Hematopoietic multipotent progenitor cell (in vitro differentiated cells): Measurements from ENCODE around the gene WASF2. TPM values are rescaled to one million over a fixed set of nuclear protein-coding genes. Genes with fewer than 3 reads are reported as not detected.

Experiments
- DNase-seq, 3 donors: peaks; one replicate each; pipeline ENCODE4 v3.0.0-alpha.2; 2011 to 2015; ENCODE audit warnings: low read depth in 2 of 3, low spot score in 2 of 3
- total RNA-seq: library from RNA; depleted of rRNA; stranded (reverse); fragments of >200 nt; gene quantifications from one replicate; pipeline ENCODE4 v1.2.3, GENCODE V29; 2012

Gene WASF2
- total RNA-seq, 1 donor, result 43.9 TPM

DNA sequence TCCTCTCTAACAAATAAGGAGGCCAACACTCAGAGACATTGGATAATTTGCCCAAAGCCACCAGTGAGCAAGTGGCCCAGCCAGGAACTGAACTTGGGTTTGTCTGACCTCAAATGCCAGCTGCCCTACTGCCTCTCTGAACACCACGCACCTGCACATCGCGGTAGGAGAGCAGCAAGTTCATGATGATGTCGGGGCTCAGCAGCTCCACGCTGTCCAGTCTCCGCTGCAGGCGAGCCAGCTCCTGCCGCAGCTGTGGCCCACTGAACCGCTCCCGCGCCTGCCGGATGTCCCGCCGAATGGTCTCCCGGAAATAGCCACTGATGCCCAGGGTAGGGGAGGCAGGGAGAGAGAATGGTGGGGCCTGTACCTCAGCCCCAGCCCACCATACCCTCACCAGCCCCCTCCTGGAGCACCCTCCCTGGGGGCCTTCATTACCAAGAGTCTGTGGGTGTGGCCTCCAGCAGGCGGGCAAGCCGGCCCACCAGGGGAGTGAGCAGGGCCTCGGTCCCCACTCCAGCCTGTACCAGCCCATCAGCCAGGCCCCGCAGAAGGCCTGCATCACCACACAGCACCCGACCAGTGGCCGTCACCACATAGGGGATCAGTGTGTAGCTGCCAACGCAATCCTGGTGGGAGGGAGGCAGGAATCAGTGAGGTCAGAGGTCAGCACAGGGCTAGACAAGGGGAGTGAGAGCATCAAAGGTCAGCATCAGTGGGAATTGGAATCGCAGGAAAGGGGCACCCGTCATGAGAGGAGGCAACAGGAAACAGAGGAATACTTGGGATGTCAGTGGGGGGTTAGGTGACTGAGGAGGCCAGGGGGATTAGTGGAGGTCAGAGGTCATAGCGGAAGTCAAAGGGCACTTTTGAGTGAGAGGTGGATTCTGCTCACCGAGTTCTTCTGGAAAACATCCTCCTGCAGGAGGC lies 125.9 kb downstream of the WASF2 start:
- DNase-seq, result no peak

GRCh38 chr1:27361553-27361952 lies 128.4 kb downstream of the WASF2 start:
- no peak for DNase-seq

DNA sequence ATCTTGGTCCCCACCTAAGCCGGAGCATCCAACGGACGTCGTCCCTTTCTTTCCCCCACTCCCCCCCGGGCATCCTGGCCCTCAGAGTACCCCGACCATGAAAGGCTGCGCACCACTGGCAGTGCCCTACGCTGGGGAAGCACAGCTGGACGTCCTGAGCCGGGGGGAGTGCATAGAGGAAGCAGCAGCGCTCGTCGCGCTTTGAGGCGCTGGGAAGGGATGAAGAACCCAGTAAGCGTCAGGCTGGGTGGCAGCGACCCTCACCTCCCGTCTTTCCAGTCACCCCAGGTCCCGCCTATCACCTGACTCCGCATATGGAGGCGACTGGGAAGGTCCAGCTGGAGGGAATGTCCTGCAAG lies 128.9 kb downstream of the WASF2 start:
- no peak for DNase-seq

- peak in 2 of 3 donors; percentile 26 to 48 for DNase-seq
These were observed 129.6 kb downstream of the WASF2 start for GRCh38 chr1:27360159-27361043.

DNA sequence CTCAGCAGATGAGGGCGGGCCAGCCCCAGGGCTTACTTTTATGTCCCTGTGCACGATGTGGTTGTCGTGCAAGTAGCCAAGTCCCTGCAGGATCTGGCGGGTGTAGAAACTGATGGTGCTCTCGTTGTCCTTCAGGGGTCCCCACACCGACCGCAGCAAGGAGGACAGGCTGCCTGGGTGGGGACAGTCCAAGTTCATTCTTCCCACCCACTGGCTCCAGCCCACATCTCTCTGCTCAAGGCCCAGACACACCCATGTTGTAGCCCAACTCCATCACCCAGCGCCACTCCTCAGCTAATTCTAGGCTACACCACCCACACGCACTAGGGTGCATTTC lies 130.2 kb downstream of the WASF2 start:
- DNase-seq, result no peak

GRCh38 chr1:27358928-27359313 lies 131.0 kb downstream of the WASF2 start:
- DNase-seq, result no peak

DNA sequence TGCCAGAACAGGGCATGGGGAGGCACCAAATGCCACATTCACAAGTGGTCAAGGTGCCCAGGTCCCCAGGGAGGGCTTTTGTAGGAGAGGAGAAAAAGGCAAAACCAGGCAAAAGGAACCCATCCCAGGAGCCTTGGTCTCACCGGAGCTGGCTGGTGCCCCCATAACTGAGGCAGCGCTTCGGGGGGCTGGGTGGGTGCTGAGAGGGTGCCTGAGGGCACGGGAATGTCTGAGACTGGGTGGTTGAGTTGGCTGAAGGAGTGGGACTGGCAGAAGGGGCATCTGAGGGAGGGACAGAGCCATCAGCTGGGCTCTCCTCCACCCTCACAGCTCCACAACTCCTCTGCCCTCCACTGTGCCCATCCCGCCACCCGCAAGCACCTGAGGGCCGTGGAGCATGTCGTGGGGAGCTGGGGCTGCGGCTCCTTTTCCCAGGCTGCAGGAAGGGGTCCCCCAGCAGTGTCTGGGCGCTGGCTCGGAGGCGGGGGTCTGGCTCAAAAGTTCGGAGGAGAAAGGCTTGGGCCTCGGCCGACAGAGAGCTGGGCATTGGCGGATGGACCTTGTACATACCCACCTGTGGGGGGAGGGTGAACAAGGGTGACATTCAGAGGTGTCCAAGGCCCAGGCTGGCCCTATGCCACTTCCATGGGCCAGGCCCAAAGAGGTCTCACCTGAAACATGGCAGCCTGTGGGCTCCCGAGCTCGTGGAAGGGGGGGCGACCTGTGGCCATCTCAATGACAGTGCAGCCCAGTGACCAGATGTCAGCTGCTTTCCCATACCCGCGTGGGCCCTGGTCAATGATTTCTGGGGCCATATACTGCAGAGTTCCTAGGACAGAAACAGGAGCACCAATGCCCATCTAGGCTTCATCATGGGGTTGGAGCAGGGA lies 131.7 kb downstream of the WASF2 start:
- DNase-seq, result no peak

GRCh38 chr1:27357281-27358037 lies 132.5 kb downstream of the WASF2 start:
- DNase-seq, result peak; percentile 77 to 86 (median 81)

GRCh38 chr1:27356619-27357280 lies 133.2 kb downstream of the WASF2 start:
- peak in 1 of 3 donors; percentile 24 for DNase-seq

- no peak for DNase-seq
These were observed 133.7 kb downstream of the WASF2 start for GRCh38 chr1:27356277-27356618.

- no peak for DNase-seq
These were observed 134.3 kb downstream of the WASF2 start for GRCh38 chr1:27355683-27356082.

Other genes starting within 250 kb of the WASF2 start
- 40.1 TPM for gene TMEM222, start 168.0 kb downstream of the WASF2 start, total RNA-seq
- 108 TPM for gene SYTL1, start 148.1 kb downstream of the WASF2 start, total RNA-seq
- 8.3 TPM for gene MAP3K6, start 123.2 kb downstream of the WASF2 start, total RNA-seq
- gene FCN3, start 115.3 kb downstream of the WASF2 start, total RNA-seq, result under 0.01 TPM
- under 0.01 TPM for gene CD164L2, start 106.8 kb downstream of the WASF2 start, total RNA-seq
- gene GPR3, start 97.5 kb downstream of the WASF2 start, total RNA-seq, result 4.3 TPM
- gene AHDC1, start 114.0 kb upstream of the WASF2 start, total RNA-seq, result 20.5 TPM
- gene FGR, start 145.0 kb upstream of the WASF2 start, total RNA-seq, result 10.8 TPM
- 118 TPM for gene IFI6, start 182.0 kb upstream of the WASF2 start, total RNA-seq
- 10.2 TPM for gene FAM76A, start 235.8 kb upstream of the WASF2 start, total RNA-seq